ENCODE results near the gene USF2.

The USF2 gene

DNA sequence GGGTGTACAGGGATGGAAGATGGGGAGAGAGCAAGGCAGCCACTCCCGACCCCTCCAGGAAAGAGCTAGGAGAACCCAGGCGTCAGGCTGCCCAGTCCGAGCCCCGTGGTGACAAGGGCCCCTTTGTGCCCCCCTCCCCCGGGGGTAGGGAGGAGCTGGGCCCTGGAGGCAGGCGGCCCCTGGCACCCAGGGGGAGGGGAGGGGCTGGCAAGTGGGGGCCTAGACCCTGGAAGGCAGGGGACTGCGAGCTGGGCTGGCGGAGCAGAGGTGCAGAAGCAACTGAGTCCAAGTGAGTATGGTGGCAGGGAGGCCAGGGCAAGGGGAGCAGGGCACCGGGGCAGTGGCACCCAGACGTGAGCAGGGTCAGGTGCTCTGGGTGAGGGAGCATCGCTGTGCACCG, 23.2 kb downstream of the USF2 start, which contains the start of gene MAG:
Gene MAG, plus strand, starts transcription at position 246 of the 400 bp plus-strand sequence. CDS start 3,248 bp downstream, outside the sequence.
- no peak within 1 kb of the TSS for H3K27ac ChIP-seq
- TF ChIP-seq, protein P1, sequence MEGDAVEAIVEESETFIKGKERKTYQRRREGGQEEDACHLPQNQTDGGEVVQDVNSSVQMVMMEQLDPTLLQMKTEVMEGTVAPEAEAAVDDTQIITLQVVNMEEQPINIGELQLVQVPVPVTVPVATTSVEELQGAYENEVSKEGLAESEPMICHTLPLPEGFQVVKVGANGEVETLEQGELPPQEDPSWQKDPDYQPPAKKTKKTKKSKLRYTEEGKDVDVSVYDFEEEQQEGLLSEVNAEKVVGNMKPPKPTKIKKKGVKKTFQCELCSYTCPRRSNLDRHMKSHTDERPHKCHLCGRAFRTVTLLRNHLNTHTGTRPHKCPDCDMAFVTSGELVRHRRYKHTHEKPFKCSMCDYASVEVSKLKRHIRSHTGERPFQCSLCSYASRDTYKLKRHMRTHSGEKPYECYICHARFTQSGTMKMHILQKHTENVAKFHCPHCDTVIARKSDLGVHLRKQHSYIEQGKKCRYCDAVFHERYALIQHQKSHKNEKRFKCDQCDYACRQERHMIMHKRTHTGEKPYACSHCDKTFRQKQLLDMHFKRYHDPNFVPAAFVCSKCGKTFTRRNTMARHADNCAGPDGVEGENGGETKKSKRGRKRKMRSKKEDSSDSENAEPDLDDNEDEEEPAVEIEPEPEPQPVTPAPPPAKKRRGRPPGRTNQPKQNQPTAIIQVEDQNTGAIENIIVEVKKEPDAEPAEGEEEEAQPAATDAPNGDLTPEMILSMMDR (conservative IDR thresholded peaks at IDR 0.05) = no peak
- TF ChIP-seq ZFX (IDR thresholded peaks at IDR 0.05) = no peak

DNA sequence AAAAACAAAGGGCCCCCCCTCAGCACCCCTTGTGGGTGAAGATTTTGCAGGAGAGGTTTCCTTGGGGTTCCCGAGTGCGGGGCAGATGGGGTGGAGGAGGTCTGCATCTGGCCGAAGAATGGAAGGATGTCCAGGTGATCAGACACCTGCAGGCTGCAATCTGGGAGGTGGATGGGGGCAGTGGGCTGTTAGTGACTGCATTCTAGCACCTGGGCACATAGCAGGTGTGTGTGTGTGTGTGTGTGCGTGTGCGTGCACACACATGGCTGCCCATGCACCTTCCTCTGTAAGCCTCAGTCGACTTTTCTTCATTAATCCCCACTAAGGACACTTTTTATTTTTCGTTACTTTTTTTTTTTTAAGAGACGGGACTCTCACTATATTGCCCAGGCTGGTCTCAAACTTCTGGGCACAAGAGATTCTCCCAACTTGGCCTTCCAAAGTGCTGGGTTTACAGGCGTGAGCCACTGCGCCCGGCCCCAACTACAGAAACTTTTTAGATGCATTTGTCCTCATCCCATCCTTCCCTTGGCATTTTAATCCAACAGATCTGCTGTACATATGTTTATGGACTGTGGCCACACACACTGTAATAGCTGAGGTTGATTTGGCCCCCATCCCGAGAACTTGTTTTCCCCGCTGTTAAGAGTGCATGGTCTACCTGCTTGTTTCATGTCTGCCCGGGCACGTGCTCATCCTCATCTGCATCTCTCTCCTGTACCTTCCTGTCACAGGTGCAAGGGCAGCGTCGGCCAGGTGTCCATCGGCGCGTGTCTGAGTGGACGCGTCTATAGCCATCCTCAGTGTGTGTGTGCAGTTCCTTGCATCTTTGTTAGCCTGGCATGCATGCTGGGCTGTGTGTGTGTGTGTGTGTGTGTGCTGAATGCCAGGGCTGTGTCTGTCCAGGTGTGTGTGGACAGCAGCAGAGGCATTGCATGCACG, 23.9 kb downstream of the USF2 start:
- TF ChIP-seq, protein P1 (conservative IDR thresholded peaks at IDR 0.05) = no peak
- TF ChIP-seq ZFX (IDR thresholded peaks at IDR 0.05) = no peak
- H3K27ac ChIP-seq = no peak overlapping the region

- no peak for TF ChIP-seq ZFX (IDR thresholded peaks at IDR 0.05)
- TF ChIP-seq, protein P1 (conservative IDR thresholded peaks at IDR 0.05) = no peak
- no peak overlapping the region for H3K27ac ChIP-seq
These were observed 24.6 kb downstream of the USF2 start for GRCh38 chr19:35293363-35293739.

DNA sequence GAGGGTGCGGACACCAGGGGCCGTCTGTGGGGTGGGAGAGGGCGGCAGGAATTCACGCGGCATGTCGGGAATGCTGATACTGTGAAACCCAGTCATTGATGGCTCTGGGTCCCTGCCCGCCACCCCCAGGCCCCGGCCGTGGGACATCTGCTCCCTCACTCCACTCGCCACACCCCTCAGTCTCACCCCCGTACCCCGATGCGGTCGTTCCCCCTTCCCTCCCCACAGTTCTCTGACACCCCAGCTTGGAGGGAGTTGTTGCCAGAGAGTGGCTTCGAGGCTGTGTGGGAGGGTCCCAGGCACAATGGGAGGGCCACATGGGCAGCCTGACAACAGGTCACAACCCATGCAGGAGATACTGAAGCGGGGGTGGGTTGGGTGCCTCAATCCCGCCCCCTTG, 25.0 kb downstream of the USF2 start:
- H3K27ac ChIP-seq = no peak overlapping the region
- no peak for TF ChIP-seq ZFX (IDR thresholded peaks at IDR 0.05)
- TF ChIP-seq, protein P1 (conservative IDR thresholded peaks at IDR 0.05) = no peak

DNA sequence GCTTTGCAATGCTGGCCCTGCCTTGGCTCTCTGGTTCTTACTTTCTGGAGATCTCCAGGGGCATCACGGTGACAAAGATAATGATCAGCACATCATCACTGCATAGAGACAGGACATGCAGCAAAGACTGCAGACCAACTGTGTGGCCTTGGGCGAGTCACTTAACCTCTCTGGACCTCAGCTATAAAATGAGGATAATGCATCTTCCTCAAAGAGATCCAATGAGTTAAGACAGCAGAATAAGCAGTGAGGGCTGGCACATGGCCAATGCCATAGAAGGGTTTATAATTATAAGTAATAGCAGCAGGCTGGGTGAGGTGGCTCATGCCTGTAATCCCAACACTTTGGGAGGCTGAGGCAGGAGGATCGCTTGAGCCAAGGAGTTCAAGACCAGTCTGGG, 25.6 kb downstream of the USF2 start:
- no peak for TF ChIP-seq ZFX (IDR thresholded peaks at IDR 0.05)
- TF ChIP-seq, protein P1 (conservative IDR thresholded peaks at IDR 0.05) = no peak
- H3K27ac ChIP-seq = no peak overlapping the region

- no peak overlapping the region for H3K27ac ChIP-seq
- no peak for TF ChIP-seq ZFX (IDR thresholded peaks at IDR 0.05)
- TF ChIP-seq, protein P1 (conservative IDR thresholded peaks at IDR 0.05) = no peak
These were observed 26.4 kb downstream of the USF2 start for GRCh38 chr19:35294859-35295791.
